Psoas muscle (tissue), 8 donors: ENCODE results near the gene MTRFR. TPM values are rescaled to one million over a fixed set of nuclear protein-coding genes. Genes with fewer than 3 reads are reported as not detected.
A peak's percentile ranks its signal among the peaks of the same experiment; 100 is the strongest.

Source experiments
- ATAC-seq, 4 donors: fragments of 200-7000 bp; cut with Tn5 transposase; one replicate each; pipeline ENCODE4 v1.9.1; 2020; ENCODE audit warnings: moderate library complexity in 3 of 4, mild to moderate bottlenecking in 2 of 4
- DNase-seq, 2 donors: peaks; one replicate each; pipeline ENCODE4 v3.0.0-alpha.2; 2020
- H3K27ac ChIP-seq: fragments of 200-600 bp; one replicate; pipeline ENCODE4 v1.8.0; 2022
- H3K27me3 ChIP-seq, 3 donors: fragments of 200-600 bp in 1 of 3; one replicate each; pipeline versions ENCODE4 v1.6.1 to v1.8.0; 2013 to 2022; ENCODE audit warnings: low read length in 2 of 3, mild to moderate bottlenecking in 2 of 3, moderate library complexity in 1 of 3; ENCODE audit not compliant: insufficient read depth in 3 of 3
- H3K36me3 ChIP-seq, 2 donors: fragments of 200-600 bp in 1 of 2; one replicate each; pipeline versions ENCODE4 v1.6.1 to v1.8.0; 2013 to 2022; ENCODE audit warnings: low read depth in 1 of 2, mild to moderate bottlenecking in 1 of 2, moderate library complexity in 1 of 2; ENCODE audit not compliant: insufficient read depth in 1 of 2
- H3K4me1 ChIP-seq: fragments of 200-600 bp; one replicate; pipeline ENCODE4 v1.8.0; 2022
- H3K4me3 ChIP-seq: fragments of 200-600 bp; one replicate; pipeline ENCODE4 v1.8.0; 2022; ENCODE audit warnings: mild to moderate bottlenecking
- H3K9me3 ChIP-seq: fragments of 200-600 bp; one replicate; pipeline ENCODE4 v1.8.0; 2022
- WGBS, 3 donors: extraction: QIAGEN DNeasy Blood & Tissue Kit; methylation state at CpG; one replicate each; pipeline versions ENCODE4 v1.1.6 to v1.1.7; 2013; 5-methylcytosine and 5-hydroxymethylcytosine counted together
- intact Hi-C, 2 donors: fragments of 100-400 bp; cut with DNase I; formaldehyde crosslinking; loops; one replicate each; pipeline versions ENCODE4 v1.11.0 to v1.14.2; 2022
- polyA plus RNA-seq, 3 donors: library from polyadenylated mRNA; stranded (reverse); fragments of 200-250 nt; gene quantifications; one replicate each; pipeline ENCODE4 v1.2.3, GENCODE V29; 2013
- total RNA-seq, 4 donors: library from RNA; stranded (reverse); fragmentation: NEBNext Ultra II Directional in 2 of 4; extraction: Animal tissue kit (Norgen Biotek cat#: 25700) in 2 of 4; gene quantifications; one replicate each; pipeline versions ENCODE4 v1.2.1 to v1.2.4, GENCODE V29; 2021 to 2023
- TF ChIP-seq, protein P1 (sequence below): fragments of 200-600 bp; IDR thresholded peaks from one replicate; pipeline ENCODE4 v1.8.0; 2022; ENCODE audit warnings: antibody characterized with exemption
- donor health status: healthy with polysubstance abuse.
- donor health status: DM: no; HTN: no; CAD: no; lungs with moderate emphysema.
- donor health status: Bipolar disorder and iron deficiency.
- donor health status: healthy.
- donor health status: DM: yes; HTN: yes; CAD: no.
- donor health status: DM: no; HTN: no; CAD: no.
- donor health status: DM: no; HTN: no; CAD: no.
- donor health status: DM: yes; HTN: yes; CAD: no.

MTRFR gene
- total and polyA plus RNA-seq, 7 donors: 6.4 to 10.9 (median 8.3) TPM

GRCh38 chr12:123231931-123232330 is 1.3 kb upstream of the MTRFR start:
- no peaks in the 10 kb centered on the region for H3K27me3 ChIP-seq
- intact Hi-C loops: loop anchor here (5.0 kb wide), 3 partner anchors 190 to 705 kb away; partner anchors contain the start of genes KNTC1 (in 1 of the 2), OGFOD2 (in 1 of the 2) and RSRC2 (in 1 of the 2)
- H3K4me1 ChIP-seq: peaks cover 35% of the 10 kb centered on the region
- H3K4me3 ChIP-seq: peak overlapping the region; percentile 100
- DNase-seq (no peak), ATAC-seq (no peak)
- 21 to 27% (median 24%) methylated on average over 5 of the region's 5 CpGs for WGBS, 3 donors
- no peak overlapping the region for H3K27ac ChIP-seq
- H3K36me3 ChIP-seq: peaks cover 0 to 27% of the 10 kb centered on the region in 2 donors
- TF ChIP-seq, protein P1, sequence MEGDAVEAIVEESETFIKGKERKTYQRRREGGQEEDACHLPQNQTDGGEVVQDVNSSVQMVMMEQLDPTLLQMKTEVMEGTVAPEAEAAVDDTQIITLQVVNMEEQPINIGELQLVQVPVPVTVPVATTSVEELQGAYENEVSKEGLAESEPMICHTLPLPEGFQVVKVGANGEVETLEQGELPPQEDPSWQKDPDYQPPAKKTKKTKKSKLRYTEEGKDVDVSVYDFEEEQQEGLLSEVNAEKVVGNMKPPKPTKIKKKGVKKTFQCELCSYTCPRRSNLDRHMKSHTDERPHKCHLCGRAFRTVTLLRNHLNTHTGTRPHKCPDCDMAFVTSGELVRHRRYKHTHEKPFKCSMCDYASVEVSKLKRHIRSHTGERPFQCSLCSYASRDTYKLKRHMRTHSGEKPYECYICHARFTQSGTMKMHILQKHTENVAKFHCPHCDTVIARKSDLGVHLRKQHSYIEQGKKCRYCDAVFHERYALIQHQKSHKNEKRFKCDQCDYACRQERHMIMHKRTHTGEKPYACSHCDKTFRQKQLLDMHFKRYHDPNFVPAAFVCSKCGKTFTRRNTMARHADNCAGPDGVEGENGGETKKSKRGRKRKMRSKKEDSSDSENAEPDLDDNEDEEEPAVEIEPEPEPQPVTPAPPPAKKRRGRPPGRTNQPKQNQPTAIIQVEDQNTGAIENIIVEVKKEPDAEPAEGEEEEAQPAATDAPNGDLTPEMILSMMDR: no peak
- H3K9me3 ChIP-seq: no peaks in the 10 kb centered on the region

- TF ChIP-seq, protein P1: no peak
- 0 to 2% (median 0%) methylated on average over 15 of the region's 15 CpGs for WGBS, 3 donors
- peaks cover 35% of the 10 kb centered on the region for H3K4me1 ChIP-seq
These were observed 797 bp upstream of the MTRFR start for GRCh38 chr12:123232472-123232806.

GRCh38 chr12:123233505-123234308 is 471 bp downstream of the MTRFR start:
- ATAC-seq: peak; percentile 2 to 36 (median 22)
- TF ChIP-seq, protein P1: no peak
- Histone ChIP-seq H3K4me3 (peak overlapping the region; percentile 100), H3K27ac (peak overlapping the region; percentile 95), H3K27me3 (no peaks in the 10 kb centered on the region), H3K36me3 (peaks cover 0 to 12% of the 10 kb centered on the region in 2 donors), H3K4me1 (peaks cover 35% of the 10 kb centered on the region), H3K9me3 (no peaks in the 10 kb centered on the region)
- intact Hi-C loops: loop anchor here (5.0 kb wide), 3 partner anchors 191 to 706 kb away; partner anchors contain the start of genes KNTC1 (in 1 of the 2), OGFOD2 (in 1 of the 2) and RSRC2 (in 1 of the 2)
- DNase-seq: no peak
- 4 to 5% (median 4%) methylated on average over 40 to 42 of the region's 42 CpGs for WGBS, 3 donors

More at GRCh38 chr12:123232472-123232806, 797 bp upstream of the MTRFR start:
- H3K4me3 ChIP-seq: peak overlapping the region; percentile 100
- no peaks in the 10 kb centered on the region for H3K9me3 ChIP-seq
- intact Hi-C loops: loop anchor here (5.0 kb wide), 3 partner anchors 190 to 705 kb away; partner anchors contain the start of genes KNTC1 (in 1 of the 2), OGFOD2 (in 1 of the 2) and RSRC2 (in 1 of the 2)
- peak overlapping the region; percentile 95 for H3K27ac ChIP-seq
- DNase-seq (no peak), ATAC-seq (peak; percentile 0 to 16 (median 1))
- H3K36me3 ChIP-seq: peaks cover 0 to 22% of the 10 kb centered on the region in 2 donors
- H3K27me3 ChIP-seq: no peaks in the 10 kb centered on the region

DNA sequence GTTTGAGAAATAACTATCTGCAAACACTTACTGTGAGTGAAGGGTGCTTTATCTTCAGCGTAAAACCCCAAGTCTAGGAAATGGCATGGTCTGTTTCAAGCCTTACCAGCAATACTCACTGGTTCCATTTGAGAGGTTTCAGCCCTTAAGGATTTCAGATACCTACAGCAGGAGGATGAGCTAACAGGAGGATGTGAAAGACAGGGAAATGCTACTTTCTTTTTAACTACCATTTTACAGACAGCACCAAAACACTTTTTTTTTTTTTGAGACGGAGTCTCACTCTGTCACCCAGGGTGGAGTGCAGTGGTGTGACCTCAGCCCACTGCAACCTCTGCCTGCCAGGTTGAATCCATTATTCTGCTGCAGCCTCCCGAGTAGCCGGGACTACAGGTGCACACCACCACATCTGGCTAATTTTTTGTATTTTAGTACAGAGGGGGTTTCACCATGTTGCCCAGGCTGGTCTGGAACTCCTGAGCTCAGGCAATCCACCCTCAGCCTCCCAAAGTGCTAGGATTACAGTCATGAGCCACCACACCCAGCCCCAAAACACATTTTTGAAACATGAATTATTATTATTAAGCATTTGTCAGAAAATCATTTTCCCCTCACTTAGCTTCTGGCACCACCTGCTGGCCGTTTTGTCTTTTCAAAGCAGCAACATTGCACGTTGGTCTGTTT is 4.6 kb downstream of the MTRFR start:
- H3K4me1 ChIP-seq: peaks cover 31% of the 10 kb centered on the region
- H3K36me3 ChIP-seq: peaks cover 0 to 24% of the 10 kb centered on the region in 2 donors
- H3K4me3 ChIP-seq: no peak overlapping the region
- TF ChIP-seq, protein P1: peak; percentile 69
- no peaks in the 10 kb centered on the region for H3K9me3 ChIP-seq
- ATAC-seq: no peak
- intact Hi-C loops: loop anchor here in 1 of 2 donors (5.0 kb wide), 1 partner anchor 375 kb away; no protein-coding TSS in a partner anchor
- no peak overlapping the region for H3K27ac ChIP-seq
- WGBS, 3 donors: 55 to 59% (median 56%) methylated on average over 6 of the region's 6 CpGs
- no peaks in the 10 kb centered on the region for H3K27me3 ChIP-seq
- peak; percentile 62 to 76 for DNase-seq
